SK-N-MC (cell line): ENCODE measurements around the gene CYTH3.
"Not testable (repeated sequence)": the region's sequence is repeated elsewhere in the genome, so short reads cannot be mapped to it uniquely, and the experiment has no call there.

Experiments
- DNase-seq: peaks from one replicate; pipeline ENCODE4 v3.0.0-alpha.2; 2011; ENCODE audit warnings: low read depth, low spot score
- H3K27ac ChIP-seq: fragments of 200-600 bp; sonication (generic); 2 replicates; pipeline ENCODE4 v1.5.1; 2016; ENCODE audit warnings: mixed run types
- H3K36me3 ChIP-seq: fragments of 200-600 bp; sonication (generic); 2 replicates; pipeline ENCODE4 v1.6.1; 2017; ENCODE audit warnings: antibody characterized with exemption, low read length, mixed read lengths; ENCODE audit not compliant: insufficient read depth
- H3K4me3 ChIP-seq: fragments of 200-600 bp; sonication (generic); 2 replicates; pipeline ENCODE4 v1.5.1; 2016
- H3K9ac ChIP-seq: fragments of 200-600 bp; sonication (generic); 2 replicates; pipeline ENCODE4 v1.8.0; 2017; ENCODE audit warnings: mixed run types, mixed read lengths; ENCODE audit not compliant: insufficient read length
- H3K9me3 ChIP-seq: fragments of 200-600 bp; sonication (generic); 2 replicates; pipeline ENCODE4 v1.6.1; 2017; ENCODE audit warnings: low read depth, mild to moderate bottlenecking, antibody characterized with exemption, low read length, moderate library complexity, mixed read lengths
- EZH2 ChIP-seq: fragments of 200-600 bp; sonication (generic); IDR thresholded peaks from one replicate; pipeline ENCODE4 v1.6.1; 2017; ENCODE audit warnings: antibody characterized with exemption
- FOXP2 ChIP-seq: optimal IDR thresholded peaks from 2 replicates; pipeline ENCODE3; 2011; ENCODE audit warnings: mild to moderate bottlenecking, moderate library complexity; ENCODE audit not compliant: insufficient read depth; ENCODE audit errors: extremely low read length, control extremely low read depth
- POLR2AphosphoS5 ChIP-seq: IDR thresholded peaks from 2 replicates; pipeline ENCODE4 v1.6.1; 2012; ENCODE audit warnings: mild to moderate bottlenecking, low read depth, low read length, borderline replicate concordance

Gene CYTH3

GRCh38 chr7:6193709-6194108 lies 78.7 kb downstream of the CYTH3 start:
- Histone ChIP-seq H3K27ac (no peak overlapping the region), H3K4me3 (no peak overlapping the region), H3K9me3 (no peaks in the 10 kb centered on the region), H3K36me3 (no peaks in the 10 kb centered on the region), H3K9ac (no peak overlapping the region)
- TF ChIP-seq EZH2 (no peak), FOXP2 (no peak), POLR2AphosphoS5 (no peak)
- DNase-seq, result no peak

DNA sequence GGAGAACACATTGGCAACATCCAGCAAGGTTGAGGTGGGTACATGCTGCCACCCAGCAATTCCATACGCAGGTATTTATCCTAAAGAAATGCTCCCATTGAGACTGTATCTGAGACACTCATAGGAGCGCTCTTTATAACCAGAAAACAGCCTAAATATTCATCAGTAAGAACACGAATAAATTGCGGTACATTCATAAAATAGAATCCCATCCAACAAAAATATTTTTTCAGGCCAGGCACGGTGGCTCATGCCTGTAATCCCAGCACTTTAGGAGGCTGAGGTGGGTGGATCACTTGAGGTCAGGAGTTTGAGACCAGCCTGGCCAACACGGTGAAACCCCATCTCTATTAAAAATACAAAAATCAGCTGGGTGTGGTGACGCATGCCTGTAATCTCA lies 81.9 kb downstream of the CYTH3 start:
- DNase-seq, H3K4me3 ChIP-seq, H3K9ac ChIP-seq, H3K36me3 ChIP-seq, H3K27ac ChIP-seq, H3K9me3 ChIP-seq: not testable (repeated sequence)

- no peak for DNase-seq
- H3K36me3 ChIP-seq, result no peaks in the 10 kb centered on the region
- H3K27ac ChIP-seq, result no peak overlapping the region
- H3K4me3 ChIP-seq, result no peak overlapping the region
- no peaks in the 10 kb centered on the region for H3K9me3 ChIP-seq
- TF ChIP-seq FOXP2 (no peak), EZH2 (no peak), POLR2AphosphoS5 (no peak)
- H3K9ac ChIP-seq, result no peak overlapping the region
Measured at GRCh38 chr7:6188389-6188788, 84.0 kb downstream of the CYTH3 start.

DNA sequence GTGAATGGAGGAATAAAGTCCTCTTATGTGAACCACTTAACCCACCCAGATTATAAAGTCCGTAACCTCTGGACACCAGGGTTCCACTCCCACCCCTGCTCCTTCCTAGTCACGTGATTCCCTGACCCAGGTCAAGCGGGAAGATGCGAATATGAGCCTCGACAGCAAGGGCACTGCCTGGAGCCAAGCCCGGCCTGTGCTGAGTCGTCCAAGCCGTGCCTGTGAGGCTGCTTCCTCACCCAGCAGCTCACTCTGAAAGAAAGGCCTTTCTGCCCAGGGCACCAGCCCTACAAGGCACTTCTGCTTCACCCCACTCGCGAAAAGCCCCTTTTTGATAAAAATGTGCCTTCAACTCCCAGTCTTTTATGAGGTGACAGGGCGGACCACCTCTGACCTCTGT lies 85.8 kb downstream of the CYTH3 start:
- no peak for DNase-seq
- no peaks in the 10 kb centered on the region for H3K36me3 ChIP-seq

GRCh38 chr7:6182993-6183392 lies 89.4 kb downstream of the CYTH3 start:
- Histone ChIP-seq H3K4me3 (no peak overlapping the region), H3K27ac (no peak overlapping the region), H3K9ac (no peak overlapping the region), H3K36me3 (no peaks in the 10 kb centered on the region), H3K9me3 (no peaks in the 10 kb centered on the region)
- DNase-seq, result no peak
- no peak for TF ChIP-seq EZH2
- no peak for TF ChIP-seq POLR2AphosphoS5
- no peak for TF ChIP-seq FOXP2

More for the DNA sequence above, 85.8 kb downstream of the CYTH3 start:
- no peak overlapping the region for H3K27ac ChIP-seq
- TF ChIP-seq POLR2AphosphoS5, result no peak
- no peak for TF ChIP-seq EZH2
- no peak for TF ChIP-seq FOXP2
- no peaks in the 10 kb centered on the region for H3K9me3 ChIP-seq
- no peak overlapping the region for H3K4me3 ChIP-seq
- no peak overlapping the region for H3K9ac ChIP-seq

DNA sequence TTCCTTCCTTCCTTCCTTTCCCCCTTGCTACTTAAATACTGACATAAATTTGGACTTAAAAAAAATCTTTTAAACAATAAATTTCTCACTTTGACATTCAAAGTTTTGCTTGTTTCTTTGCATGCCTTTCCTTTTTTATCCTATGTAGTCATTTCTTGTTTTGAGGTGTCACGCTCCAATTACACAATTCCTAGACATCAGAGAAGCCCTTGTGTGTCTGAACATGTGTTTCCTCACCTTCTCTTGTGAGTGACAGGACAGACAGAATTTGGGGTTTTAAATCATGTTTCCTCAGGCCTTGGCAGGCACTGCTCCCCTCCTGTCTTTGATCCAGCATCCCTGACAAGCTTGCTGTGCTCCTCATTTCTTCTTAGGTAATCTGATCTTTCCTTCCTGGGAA lies 91.3 kb downstream of the CYTH3 start:
- Histone ChIP-seq H3K4me3 (no peak overlapping the region), H3K9ac (no peak overlapping the region), H3K36me3 (no peaks in the 10 kb centered on the region), H3K9me3 (no peaks in the 10 kb centered on the region), H3K27ac (no peak overlapping the region)
- no peak for DNase-seq
- TF ChIP-seq POLR2AphosphoS5 (no peak), EZH2 (no peak), FOXP2 (no peak)

DNA sequence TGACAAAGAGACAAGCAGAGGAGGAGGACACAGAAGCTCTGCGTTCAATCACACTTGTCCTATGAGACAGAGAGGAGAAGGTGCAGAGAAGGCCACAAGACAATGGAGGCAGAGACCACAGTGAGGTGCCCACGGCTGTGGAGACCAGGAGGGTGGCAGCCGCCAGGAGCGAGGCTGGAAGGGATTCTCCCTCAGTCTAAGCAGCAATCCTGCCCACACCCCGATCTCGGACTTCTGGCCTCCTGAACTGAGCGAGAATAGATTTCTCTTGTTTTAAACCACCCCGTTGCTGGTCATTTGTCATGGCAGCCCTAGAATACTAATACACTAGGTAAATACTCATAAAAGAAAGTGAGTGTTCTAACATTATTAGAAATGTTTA lies 92.1 kb downstream of the CYTH3 start:
- Histone ChIP-seq H3K36me3 (no peaks in the 10 kb centered on the region), H3K9me3 (no peaks in the 10 kb centered on the region), H3K9ac (no peak overlapping the region), H3K27ac (no peak overlapping the region), H3K4me3 (no peak overlapping the region)
- DNase-seq, result no peak
- TF ChIP-seq EZH2, result no peak
- TF ChIP-seq POLR2AphosphoS5, result no peak
- no peak for TF ChIP-seq FOXP2

- no peak for TF ChIP-seq POLR2AphosphoS5
- TF ChIP-seq FOXP2, result no peak
- TF ChIP-seq EZH2, result no peak
- DNase-seq, result no peak
- Histone ChIP-seq H3K36me3 (no peaks in the 10 kb centered on the region), H3K9me3 (no peaks in the 10 kb centered on the region), H3K27ac (no peak overlapping the region), H3K4me3 (no peak overlapping the region), H3K9ac (no peak overlapping the region)
Measured at GRCh38 chr7:6179620-6180343, 92.6 kb downstream of the CYTH3 start.
